ENCODE results near the gene SCLY. TPM values are rescaled to one million over a fixed set of nuclear protein-coding genes. Genes with fewer than 3 reads are reported as not detected.

Gene SCLY
- polyA plus RNA-seq, 2 of the 4 experiments (the other 2 are of a cell fraction): 19.0 to 28.3 TPM

DNA sequence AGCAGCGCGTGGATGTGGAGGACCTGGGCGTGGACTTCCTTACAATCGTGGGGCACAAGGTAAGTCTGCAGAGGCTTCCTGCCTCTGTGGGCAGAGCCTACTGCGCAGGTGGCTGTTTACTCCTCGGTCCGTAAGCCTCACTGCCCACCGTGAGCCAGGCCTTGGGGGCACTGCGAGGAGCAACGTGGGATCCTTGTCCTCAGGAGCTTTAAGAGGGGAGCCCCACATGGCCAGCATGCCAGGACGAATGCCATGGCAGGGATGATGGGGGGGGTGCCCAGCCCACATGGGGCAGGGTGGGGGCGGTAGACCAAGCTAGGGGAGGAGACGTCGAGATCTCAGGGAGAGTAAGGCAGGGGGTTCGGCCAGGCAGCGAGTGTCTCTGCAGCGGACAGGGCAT is 21.4 kb downstream of the SCLY start:
- FAIRE-seq: no peak
- 94% methylated on average over 16 of the region's 17 CpGs for WGBS (ENCODE audit: missing lambda C conversion rate)
- Histone ChIP-seq H3K4me3 (no peak overlapping the region), H3K9me3 (peaks cover 30% of the 10 kb centered on the region), H3K4me2 (no peak overlapping the region), H3K27ac (no peak overlapping the region), H3K4me1 (no peaks in the 10 kb centered on the region)
- no peak for ATAC-seq
- DNase-seq (ENCODE audit: low read depth in 1 of 2, low spot score in 1 of 2): no peak
- TF ChIP-seq, protein P1, sequence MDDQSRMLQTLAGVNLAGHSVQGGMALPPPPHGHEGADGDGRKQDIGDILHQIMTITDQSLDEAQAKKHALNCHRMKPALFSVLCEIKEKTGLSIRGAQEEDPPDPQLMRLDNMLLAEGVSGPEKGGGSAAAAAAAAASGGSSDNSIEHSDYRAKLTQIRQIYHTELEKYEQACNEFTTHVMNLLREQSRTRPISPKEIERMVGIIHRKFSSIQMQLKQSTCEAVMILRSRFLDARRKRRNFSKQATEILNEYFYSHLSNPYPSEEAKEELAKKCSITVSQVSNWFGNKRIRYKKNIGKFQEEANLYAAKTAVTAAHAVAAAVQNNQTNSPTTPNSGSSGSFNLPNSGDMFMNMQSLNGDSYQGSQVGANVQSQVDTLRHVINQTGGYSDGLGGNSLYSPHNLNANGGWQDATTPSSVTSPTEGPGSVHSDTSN (IDR thresholded peaks at IDR 0.05): no peak
- ChIA-PET CTCF (no interaction called here), POLR2A (interaction anchor here (1.6 kb wide), 1 partner anchor 22 kb away, joined by 4 read pairs; the partner anchor contains the start of gene SCLY)

GRCh38 chr2:238082827-238083226 is 22.0 kb downstream of the SCLY start:
- ChIA-PET POLR2A (no interaction called here), CTCF (no interaction called here)
- Histone ChIP-seq H3K4me3 (no peak overlapping the region), H3K9me3 (peaks cover 30% of the 10 kb centered on the region), H3K4me1 (no peaks in the 10 kb centered on the region), H3K4me2 (no peak overlapping the region), H3K27ac (no peak overlapping the region)
- no peak for ATAC-seq
- no peak for FAIRE-seq
- WGBS (ENCODE audit: missing lambda C conversion rate): 86% methylated on average over 7 of the region's 7 CpGs
- no peak for TF ChIP-seq EP300 (IDR thresholded peaks at IDR 0.05)
- no peak for TF ChIP-seq KDM5A (IDR thresholded peaks at IDR 0.05)
- TF ChIP-seq ELK1 (IDR thresholded peaks at IDR 0.05; ENCODE audit: low read depth, low read length): no peak
- no peak for TF ChIP-seq MAZ (IDR thresholded peaks at IDR 0.05; ENCODE audit: borderline replicate concordance, low read depth, low read length)
- TF ChIP-seq SMC3 (IDR thresholded peaks at IDR 0.05): no peak
- no peak for TF ChIP-seq BCL3 (IDR thresholded peaks at IDR 0.05)
- TF ChIP-seq HDAC2 (IDR thresholded peaks at IDR 0.05): no peak
- TF ChIP-seq REST (IDR thresholded peaks at IDR 0.05): no peak
- TF ChIP-seq HOXB5 (CRISPR knock-in tag; IDR thresholded peaks at IDR 0.05): no peak
- no peak for TF ChIP-seq GATA3 (IDR thresholded peaks at IDR 0.05; ENCODE audit: borderline replicate concordance)
- TF ChIP-seq NPAS2 (CRISPR knock-in tag; IDR thresholded peaks at IDR 0.05; ENCODE audit: borderline replicate concordance): no peak
- TF ChIP-seq RNF2 (IDR thresholded peaks at IDR 0.05; ENCODE audit: borderline replicate concordance, low read depth): no peak
- no peak for TF ChIP-seq PHF8 (IDR thresholded peaks at IDR 0.05; ENCODE audit: borderline replicate concordance, low read depth)
- TF ChIP-seq, protein P1 (IDR thresholded peaks at IDR 0.05): no peak
- no peak for TF ChIP-seq FOSL2 (IDR thresholded peaks at IDR 0.05)
- no peak for TF ChIP-seq FOSL2 (CRISPR knock-in tag; IDR thresholded peaks at IDR 0.05)
- no peak for DNase-seq (ENCODE audit: low read depth in 1 of 2, low spot score in 1 of 2)
